Mesenchymal stem cell (in vitro differentiated cells and primary cell): ENCODE measurements around the gene AREL1.

Experiments used
- DNase-seq: peaks from one replicate; pipeline ENCODE4 v3.0.0-alpha.2; 2013
- H2AFZ ChIP-seq: one replicate; pipeline ENCODE4 v1.6.1; 2013; ENCODE audit warnings: low read depth, mild to moderate bottlenecking, control low read depth, inconsistent platforms, low read length, moderate library complexity
- H2AK5ac ChIP-seq: 2 replicates; pipeline ENCODE4 v1.6.1; 2013; ENCODE audit warnings: low read length, moderate library complexity, mild to moderate bottlenecking, inconsistent platforms; ENCODE audit not compliant: severe bottlenecking
- H2BK120ac ChIP-seq: one replicate; pipeline ENCODE4 v1.6.1; 2013; ENCODE audit warnings: low read depth, mild to moderate bottlenecking, inconsistent platforms, low read length, moderate library complexity
- H2BK12ac ChIP-seq, 2 experiments: one replicate each; pipeline ENCODE4 v1.6.1; 2013; ENCODE audit warnings: inconsistent platforms in 2 of 2, low read length in 2 of 2, mild to moderate bottlenecking in 2 of 2, moderate library complexity in 2 of 2, control low read depth in 1 of 2
- H2BK15ac ChIP-seq: one replicate; pipeline ENCODE4 v1.6.1; 2013; ENCODE audit warnings: mild to moderate bottlenecking, low read depth, inconsistent platforms; ENCODE audit not compliant: poor library complexity, severe bottlenecking
- H2BK5ac ChIP-seq: 2 replicates; pipeline ENCODE4 v1.6.1; 2013; ENCODE audit warnings: low read depth, mild to moderate bottlenecking, low read length, control low read depth, inconsistent platforms; ENCODE audit not compliant: poor library complexity, severe bottlenecking
- H3K14ac ChIP-seq, 2 experiments: one replicate each; pipeline ENCODE4 v1.6.1; 2013; ENCODE audit warnings: inconsistent platforms in 2 of 2, low read length in 2 of 2, control low read depth in 1 of 2, mild to moderate bottlenecking in 1 of 2, moderate library complexity in 1 of 2
- H3K18ac ChIP-seq, 2 experiments: one replicate each; pipeline ENCODE4 v1.6.1; 2013; ENCODE audit warnings: inconsistent platforms in 2 of 2, low read length in 2 of 2, control low read depth in 1 of 2, low read depth in 1 of 2, mild to moderate bottlenecking in 1 of 2
- H3K23ac ChIP-seq, 2 experiments: one replicate each; pipeline ENCODE4 v1.6.1; 2013; ENCODE audit warnings: inconsistent platforms in 2 of 2, low read length in 2 of 2, mild to moderate bottlenecking in 2 of 2, moderate library complexity in 2 of 2, control low read depth in 1 of 2
- H3K27ac ChIP-seq: 2 replicates; pipeline ENCODE4 v1.5.1; 2013; ENCODE audit warnings: mild to moderate bottlenecking, moderate library complexity, low read length, control low read depth, inconsistent platforms; ENCODE audit not compliant: poor library complexity, severe bottlenecking
- H3K27me3 ChIP-seq, 2 experiments: 2 replicates each; pipeline versions ENCODE4 v1.6.1 to v1.7.0; 2013; ENCODE audit warnings: low read length in 2 of 2, mild to moderate bottlenecking in 2 of 2, moderate library complexity in 2 of 2, control low read depth in 1 of 2, inconsistent platforms in 1 of 2; ENCODE audit not compliant: control insufficient read depth in 1 of 2, insufficient read depth in 1 of 2
- H3K36me3 ChIP-seq, 2 experiments: 2 replicates each; pipeline versions ENCODE4 v1.6.1 to v1.7.0; 2013; ENCODE audit warnings: low read length in 2 of 2, control low read depth in 1 of 2, inconsistent platforms in 1 of 2, low read depth in 1 of 2, mild to moderate bottlenecking in 1 of 2; ENCODE audit not compliant: insufficient read depth in 2 of 2, control insufficient read depth in 1 of 2
- H3K4ac ChIP-seq, 2 experiments: one replicate each; pipeline ENCODE4 v1.6.1; 2013; ENCODE audit warnings: inconsistent platforms in 2 of 2, low read length in 2 of 2, mild to moderate bottlenecking in 2 of 2, moderate library complexity in 2 of 2, control low read depth in 1 of 2, low read depth in 1 of 2
- H3K4me1 ChIP-seq: 2 replicates; pipeline ENCODE4 v1.6.1; 2013; ENCODE audit warnings: low read depth, low read length, control low read depth; ENCODE audit not compliant: control insufficient read depth, insufficient read depth
- H3K4me2 ChIP-seq: 2 replicates; pipeline ENCODE4 v1.6.1; 2013; ENCODE audit warnings: low read length, mild to moderate bottlenecking, inconsistent platforms; ENCODE audit not compliant: poor library complexity, severe bottlenecking
- H3K4me3 ChIP-seq, 2 experiments: 2 replicates each; pipeline versions ENCODE4 v1.5.1 to v1.7.0; 2013; ENCODE audit warnings: low read length in 2 of 2, mild to moderate bottlenecking in 2 of 2, control low read depth in 1 of 2, low read depth in 1 of 2; ENCODE audit not compliant: insufficient read depth in 1 of 2
- H3K79me1 ChIP-seq: replicated peaks from 2 replicates; pipeline ENCODE4 v1.6.1; 2013; ENCODE audit warnings: mild to moderate bottlenecking, control low read depth, low read length, inconsistent platforms; ENCODE audit not compliant: poor library complexity, severe bottlenecking
- H3K9ac ChIP-seq: 2 replicates; pipeline ENCODE4 v1.7.0; 2013; ENCODE audit warnings: mild to moderate bottlenecking, low read length, moderate library complexity
- H3K9me3 ChIP-seq: 2 replicates; pipeline ENCODE4 v1.7.0; 2013; ENCODE audit warnings: mild to moderate bottlenecking, low read length; ENCODE audit not compliant: control insufficient read depth
- H4K8ac ChIP-seq: one replicate; pipeline ENCODE4 v1.6.1; 2013; ENCODE audit warnings: inconsistent platforms, mild to moderate bottlenecking, low read length, moderate library complexity
- H4K91ac ChIP-seq: one replicate; pipeline ENCODE4 v1.6.1; 2013; ENCODE audit warnings: mild to moderate bottlenecking, low read length, inconsistent platforms
- WGBS: methylation state at CpG from one replicate; pipeline ENCODE4 v1.1.7; 2013; ENCODE audit warnings: mixed read lengths; 5-methylcytosine and 5-hydroxymethylcytosine counted together

AREL1 gene

DNA sequence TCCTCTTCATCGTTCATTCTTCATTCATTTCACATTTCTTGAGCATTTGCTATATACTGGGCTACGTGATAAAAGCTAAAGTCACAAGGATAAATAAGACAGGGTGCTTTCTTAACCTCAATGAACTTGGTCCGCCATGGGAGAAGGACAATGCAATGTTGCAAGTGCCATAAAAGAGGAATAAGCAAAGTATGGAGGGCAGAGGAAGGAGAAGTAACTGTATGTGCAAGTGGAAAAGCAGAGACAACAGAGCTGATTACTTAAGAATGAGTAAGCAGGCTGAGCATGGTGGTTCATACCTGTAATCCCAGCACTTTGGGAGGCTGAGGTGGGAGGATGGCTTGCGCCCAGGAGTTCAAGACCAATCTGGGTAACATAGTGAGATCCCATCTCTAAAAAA lies 14.4 kb downstream of the AREL1 start:
- no peak overlapping the region for H2BK12ac ChIP-seq
- no peak overlapping the region for H2BK15ac ChIP-seq
- over 99% methylated on average over 4 of the region's 4 CpGs for WGBS
- no peak overlapping the region for H3K4me3 ChIP-seq
- no peak overlapping the region for H3K4ac ChIP-seq
- H3K9ac ChIP-seq: no peak overlapping the region
- H3K27me3 ChIP-seq: no peaks in the 10 kb centered on the region
- H3K36me3 ChIP-seq: peaks cover 6 to 10% of the 10 kb centered on the region in 2 experiments
- H3K9me3 ChIP-seq: no peaks in the 10 kb centered on the region
- H3K4me1 ChIP-seq: no peaks in the 10 kb centered on the region
- no peak overlapping the region for H2BK120ac ChIP-seq
- peaks cover 4% of the 10 kb centered on the region for H3K79me1 ChIP-seq
- H3K23ac ChIP-seq: no peak overlapping the region
- H4K91ac ChIP-seq: no peak overlapping the region
- H3K27ac ChIP-seq: no peak overlapping the region
- H3K18ac ChIP-seq: no peak overlapping the region
- no peak overlapping the region for H3K4me2 ChIP-seq
- no peak overlapping the region for H2AFZ ChIP-seq
- no peak overlapping the region for H3K14ac ChIP-seq
- no peak overlapping the region for H2AK5ac ChIP-seq
- DNase-seq: no peak
- H2BK5ac ChIP-seq: no peak overlapping the region
- no peak overlapping the region for H4K8ac ChIP-seq

DNA sequence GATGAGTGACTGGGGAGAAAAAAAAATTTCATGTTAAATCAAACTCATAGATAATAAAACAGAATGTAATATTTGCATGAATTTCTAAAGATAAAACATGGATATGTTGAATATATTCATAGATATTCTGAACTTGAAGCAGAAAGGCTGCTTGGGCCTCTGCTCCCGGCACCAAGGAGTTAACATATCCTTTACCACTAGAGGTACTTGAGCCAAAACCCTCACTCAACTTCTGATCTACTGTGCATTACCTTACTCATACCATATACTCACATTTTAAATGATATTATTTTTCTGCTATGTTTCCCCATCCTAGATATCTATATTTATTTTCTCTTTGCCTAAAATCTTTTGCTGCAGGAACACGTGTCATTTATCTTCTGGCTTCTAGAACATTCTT lies 14.9 kb downstream of the AREL1 start:
- peak overlapping the region; percentile 44 for H3K9ac ChIP-seq
- peak overlapping the region in 1 of 2 experiments; percentile 2 for H3K4me3 ChIP-seq
- H4K91ac ChIP-seq: no peak overlapping the region
- no peak overlapping the region for H3K4me2 ChIP-seq
- no peak overlapping the region for H2AFZ ChIP-seq
- no peak overlapping the region for H2BK120ac ChIP-seq
- no peaks in the 10 kb centered on the region for H3K9me3 ChIP-seq
- H3K14ac ChIP-seq: no peak overlapping the region
- no peak overlapping the region for H3K18ac ChIP-seq
- H2BK15ac ChIP-seq: no peak overlapping the region
- no peak for DNase-seq
- no peak overlapping the region for H2AK5ac ChIP-seq
- H3K23ac ChIP-seq: no peak overlapping the region
- peaks cover 5% of the 10 kb centered on the region for H3K79me1 ChIP-seq
- H3K27ac ChIP-seq: no peak overlapping the region
- no peak overlapping the region for H2BK12ac ChIP-seq
- no peaks in the 10 kb centered on the region for H3K27me3 ChIP-seq
- peaks cover 6 to 10% of the 10 kb centered on the region in 2 experiments for H3K36me3 ChIP-seq
- H3K4ac ChIP-seq: no peak overlapping the region
- no peaks in the 10 kb centered on the region for H3K4me1 ChIP-seq
- 91% methylated on average over 2 of the region's 2 CpGs for WGBS
- H2BK5ac ChIP-seq: no peak overlapping the region
- no peak overlapping the region for H4K8ac ChIP-seq

DNA sequence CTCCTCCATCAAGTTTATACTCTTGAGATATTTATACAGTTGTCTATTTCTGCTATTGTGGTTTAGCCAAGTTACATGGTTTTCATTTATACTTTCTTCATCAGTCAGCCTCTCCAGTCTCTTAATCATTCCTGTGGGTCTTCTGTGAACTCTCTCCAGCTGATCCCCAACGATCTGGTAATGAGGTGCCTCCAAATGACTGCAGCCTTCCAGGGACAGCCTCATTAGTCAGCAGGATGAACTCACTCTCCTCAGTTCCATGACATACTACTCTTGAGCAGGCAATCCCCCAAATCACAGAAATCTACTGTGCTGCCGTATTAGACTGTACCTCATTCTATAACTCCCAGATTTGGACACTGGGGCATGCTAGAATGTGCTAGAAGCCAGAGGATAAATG lies 15.3 kb downstream of the AREL1 start:
- H3K36me3 ChIP-seq: peaks cover 6 to 10% of the 10 kb centered on the region in 2 experiments
- no peaks in the 10 kb centered on the region for H3K9me3 ChIP-seq
- no peak overlapping the region for H2BK120ac ChIP-seq
- peak; percentile 25 for DNase-seq
- H2BK12ac ChIP-seq: no peak overlapping the region
- peak overlapping the region; percentile 44 for H3K9ac ChIP-seq
- no peak overlapping the region for H3K4me2 ChIP-seq
- H4K91ac ChIP-seq: no peak overlapping the region
- no peak overlapping the region for H3K14ac ChIP-seq
- H2AK5ac ChIP-seq: no peak overlapping the region
- H2BK15ac ChIP-seq: no peak overlapping the region
- H3K4me3 ChIP-seq: peak overlapping the region in 1 of 2 experiments; percentile 2
- H3K27me3 ChIP-seq: no peaks in the 10 kb centered on the region
- no peak overlapping the region for H3K18ac ChIP-seq
- peaks cover 9% of the 10 kb centered on the region for H3K79me1 ChIP-seq
- no peak overlapping the region for H3K27ac ChIP-seq
- no peaks in the 10 kb centered on the region for H3K4me1 ChIP-seq
- no peak overlapping the region for H4K8ac ChIP-seq
- no peak overlapping the region for H3K23ac ChIP-seq
- no peak overlapping the region for H2AFZ ChIP-seq
- 76% methylated on average over 1 of the region's 2 CpGs for WGBS
- H3K4ac ChIP-seq: no peak overlapping the region
- no peak overlapping the region for H2BK5ac ChIP-seq

DNA sequence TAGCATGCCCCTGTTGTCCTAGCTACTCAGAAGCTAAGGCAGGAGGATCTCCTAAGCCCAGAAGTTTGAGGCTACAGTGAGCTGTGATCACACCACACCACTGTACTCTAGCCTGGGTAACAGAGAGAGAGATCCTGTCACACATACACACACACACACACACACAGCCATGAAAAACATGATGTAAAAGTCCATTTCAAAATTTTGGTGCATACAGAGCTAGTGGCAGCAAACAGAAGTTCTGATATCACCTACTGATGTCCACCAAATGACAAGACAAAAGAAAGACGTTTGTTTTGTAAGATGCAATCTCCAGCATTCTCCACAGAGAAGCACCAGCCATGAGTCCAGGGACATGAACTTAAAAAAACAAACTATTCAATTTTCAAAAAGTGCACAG lies 15.9 kb downstream of the AREL1 start:
- Histone ChIP-seq H2AFZ (no peak overlapping the region), H3K27me3 (no peaks in the 10 kb centered on the region), H3K14ac (no peak overlapping the region), H2BK15ac (no peak overlapping the region), H2AK5ac (no peak overlapping the region), H3K36me3 (peaks cover 6 to 7% of the 10 kb centered on the region in 2 experiments), H3K4me3 (no peak overlapping the region), H3K4me1 (no peaks in the 10 kb centered on the region), H3K27ac (no peak overlapping the region), H4K8ac (no peak overlapping the region), H2BK5ac (no peak overlapping the region), H2BK120ac (no peak overlapping the region), H3K18ac (no peak overlapping the region), H3K9me3 (no peaks in the 10 kb centered on the region), H3K4me2 (no peak overlapping the region), H4K91ac (no peak overlapping the region), H3K9ac (no peak overlapping the region), H3K4ac (no peak overlapping the region), H3K23ac (no peak overlapping the region), H2BK12ac (no peak overlapping the region), H3K79me1 (peaks cover 12% of the 10 kb centered on the region)
- 100% methylated on average over 1 of the region's 1 CpG for WGBS
- no peak for DNase-seq
